ENCODE results near the gene RPL35A. TPM values are rescaled to one million over a fixed set of nuclear protein-coding genes. Genes with fewer than 3 reads are reported as not detected.

RPL35A gene
- total RNA-seq, 1 experiment from 2014 or later: 1,563 TPM

DNA sequence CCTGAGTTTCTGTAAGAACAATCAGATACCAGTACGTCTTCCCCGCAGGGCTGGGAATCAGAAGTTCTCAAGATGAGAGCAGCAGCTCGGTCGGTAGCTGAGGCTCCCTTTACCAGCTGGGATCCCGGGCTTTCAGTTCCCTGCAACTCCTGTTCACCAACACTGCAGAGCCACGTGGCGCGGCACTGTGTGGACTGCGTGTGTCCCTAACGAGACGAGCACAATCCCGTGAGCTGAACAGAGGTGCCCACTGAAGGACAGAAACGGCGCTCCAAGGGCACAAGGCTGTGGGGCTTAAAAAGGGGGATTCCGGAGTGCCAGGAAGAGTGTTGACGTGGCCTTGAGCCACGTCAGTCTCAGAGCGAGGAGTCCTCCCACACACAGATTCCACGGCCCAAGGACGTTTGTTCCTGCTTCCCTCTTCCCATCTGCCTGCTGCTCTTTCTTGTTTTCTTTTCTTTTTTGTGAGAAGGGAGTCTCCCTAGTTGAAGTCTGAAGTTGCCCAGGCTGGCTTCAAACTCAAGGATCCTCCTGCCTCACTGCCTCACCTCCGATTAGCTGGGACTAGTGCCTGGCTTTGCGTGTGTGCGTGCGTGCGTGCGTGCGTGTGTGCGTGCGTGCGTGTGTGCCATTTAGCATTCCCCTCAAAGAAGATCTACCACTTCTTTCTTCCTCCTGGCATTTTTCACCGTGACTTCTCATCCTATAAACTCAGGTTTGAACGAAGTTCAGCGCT, 37.1 kb upstream of the RPL35A start:
- H4K8ac ChIP-seq (replicated peaks; ENCODE audit: insufficient read length, low read depth, low read length): no peak overlapping the region
- H2BK20ac ChIP-seq (ENCODE audit: low read depth, low read length, poor library complexity, severe bottlenecking): no peak overlapping the region
- no peak overlapping the region for H3K9ac ChIP-seq (ENCODE audit: extremely low read depth, insufficient read length, low read length)
- no peak overlapping the region for H2BK15ac ChIP-seq (ENCODE audit: low read depth, low read length)
- peak; percentile 30 for DNase-seq
- H3K18ac ChIP-seq (ENCODE audit: insufficient read length, low read depth, low read length): no peak overlapping the region
- H4K5ac ChIP-seq (ENCODE audit: insufficient read length, low read depth, low read length): no peak overlapping the region
- H3K14ac ChIP-seq (ENCODE audit: insufficient read depth, low read length): no peak overlapping the region
- H2AFZ ChIP-seq (ENCODE audit: low read length): no peak overlapping the region
- no peak overlapping the region for H3K27ac ChIP-seq (ENCODE audit: insufficient read length, low read depth, low read length)
- peaks cover 3% of the 10 kb centered on the region; the same call in 1 of the 2 replicates for H3K4me1 ChIP-seq (ENCODE audit: insufficient read depth, low read length)
- H2BK12ac ChIP-seq (ENCODE audit: insufficient read length, low read depth, low read length): no peak overlapping the region
- no peaks in the 10 kb centered on the region for H3K27me3 Mint-ChIP-seq (ENCODE audit: low read depth)
- H3K9me3 Mint-ChIP-seq: no peaks in the 10 kb centered on the region
- no peaks in the 10 kb centered on the region for H3K27me3 ChIP-seq (ENCODE audit: insufficient read depth, low read length)
- no peak overlapping the region for H3K4ac ChIP-seq (ENCODE audit: low read depth, low read length)
- H3K4me1 Mint-ChIP-seq: peaks cover 16 to 17% of the 10 kb centered on the region in 2 experiments
- TF ChIP-seq, protein P1, sequence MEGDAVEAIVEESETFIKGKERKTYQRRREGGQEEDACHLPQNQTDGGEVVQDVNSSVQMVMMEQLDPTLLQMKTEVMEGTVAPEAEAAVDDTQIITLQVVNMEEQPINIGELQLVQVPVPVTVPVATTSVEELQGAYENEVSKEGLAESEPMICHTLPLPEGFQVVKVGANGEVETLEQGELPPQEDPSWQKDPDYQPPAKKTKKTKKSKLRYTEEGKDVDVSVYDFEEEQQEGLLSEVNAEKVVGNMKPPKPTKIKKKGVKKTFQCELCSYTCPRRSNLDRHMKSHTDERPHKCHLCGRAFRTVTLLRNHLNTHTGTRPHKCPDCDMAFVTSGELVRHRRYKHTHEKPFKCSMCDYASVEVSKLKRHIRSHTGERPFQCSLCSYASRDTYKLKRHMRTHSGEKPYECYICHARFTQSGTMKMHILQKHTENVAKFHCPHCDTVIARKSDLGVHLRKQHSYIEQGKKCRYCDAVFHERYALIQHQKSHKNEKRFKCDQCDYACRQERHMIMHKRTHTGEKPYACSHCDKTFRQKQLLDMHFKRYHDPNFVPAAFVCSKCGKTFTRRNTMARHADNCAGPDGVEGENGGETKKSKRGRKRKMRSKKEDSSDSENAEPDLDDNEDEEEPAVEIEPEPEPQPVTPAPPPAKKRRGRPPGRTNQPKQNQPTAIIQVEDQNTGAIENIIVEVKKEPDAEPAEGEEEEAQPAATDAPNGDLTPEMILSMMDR (conservative IDR thresholded peaks at IDR 0.05): no peak
- H3T11ph ChIP-seq (ENCODE audit: low read length): no peak overlapping the region
- no CpG with 5 or more reads among the region's 33 CpGs for whole genome bisulfite sequencing (ENCODE audit: extremely low coverage, insufficient read length, low lambda C conversion rate)
- H2BK120ac ChIP-seq (ENCODE audit: low read depth, low read length, poor library complexity, severe bottlenecking): no peak overlapping the region
- no peaks in the 10 kb centered on the region for H3K9me3 ChIP-seq (ENCODE audit: control insufficient read depth, low read depth, low read length)
- no peak overlapping the region for H2BK5ac ChIP-seq (ENCODE audit: insufficient read length, low read length)
- H2AK5ac ChIP-seq (ENCODE audit: insufficient read length, low read length): no peak overlapping the region
- H3K79me2 ChIP-seq (ENCODE audit: insufficient read depth, low read length): no peaks in the 10 kb centered on the region
- H3K79me1 ChIP-seq (ENCODE audit: insufficient read depth, low read depth, low read length, poor library complexity, severe bottlenecking): no peaks in the 10 kb centered on the region
- peak overlapping the region; percentile 37 to 89 (median 41); a peak in 5 of 7 replicates for H3K27ac Mint-ChIP-seq
- H3K23ac ChIP-seq (ENCODE audit: insufficient read length, low read depth, low read length): no peak overlapping the region
- no peak overlapping the region for H4K91ac ChIP-seq (ENCODE audit: insufficient read length, low read depth, low read length)
- no peaks in the 10 kb centered on the region for H4K20me1 ChIP-seq (ENCODE audit: control insufficient read depth, insufficient read depth, insufficient read length)
- peak overlapping the region in 1 of 2 experiments; percentile 23; a peak in 1 of 5 replicates for H3K4me3 Mint-ChIP-seq
- H3K36me3 Mint-ChIP-seq (ENCODE audit: insufficient read depth in 1 of 3, low read depth in 3 of 3): no peaks in the 10 kb centered on the region; a peak in 1 of 7 replicates
- H3K23me2 ChIP-seq (ENCODE audit: insufficient read length, low read depth, low read length, poor library complexity, severe bottlenecking): no peaks in the 10 kb centered on the region
- H3K4me2 ChIP-seq (ENCODE audit: insufficient read depth, insufficient read length, low read length): no peak overlapping the region
- H3K56ac ChIP-seq (ENCODE audit: insufficient read length, low read depth, low read length): no peak overlapping the region
